Liver (tissue), 2 donors: Measurements from ENCODE around the gene ST3GAL3.

ENCODE experiments used
- TF ChIP-seq, protein P1 (sequence below): fragments of 150-350 bp; IDR thresholded peaks from 2 replicates; pipeline ENCODE4 v1.5.1; 2017; ENCODE audit warnings: improper control_type of control experiment, low read depth, low read length; ENCODE audit not compliant: missing input control
- TF ChIP-seq, protein P2 (sequence below): IDR thresholded peaks from 2 replicates; pipeline ENCODE4 v1.6.1; 2016; ENCODE audit warnings: antibody characterized with exemption
- donor health status: healthy.

DNA sequence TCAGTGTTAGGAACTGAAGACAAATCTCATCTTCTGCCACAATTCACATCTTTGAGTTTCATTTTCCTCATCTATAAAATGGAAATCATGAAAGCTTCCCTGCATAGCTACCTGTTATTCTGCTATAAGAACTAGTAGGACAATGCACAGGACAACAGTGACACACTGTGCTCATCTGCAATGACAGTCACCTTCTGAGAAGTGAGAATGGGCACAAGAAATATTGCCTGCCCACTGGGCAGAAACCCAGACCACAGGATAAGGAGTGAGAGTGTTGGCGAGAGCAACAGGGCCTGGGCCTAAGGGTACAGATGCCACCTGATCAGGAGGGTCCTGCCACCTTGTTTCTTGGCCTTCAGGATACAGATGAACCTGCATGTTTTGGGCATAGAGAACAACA, 203.0 kb downstream of the ST3GAL3 start:
- TF ChIP-seq, protein P1, sequence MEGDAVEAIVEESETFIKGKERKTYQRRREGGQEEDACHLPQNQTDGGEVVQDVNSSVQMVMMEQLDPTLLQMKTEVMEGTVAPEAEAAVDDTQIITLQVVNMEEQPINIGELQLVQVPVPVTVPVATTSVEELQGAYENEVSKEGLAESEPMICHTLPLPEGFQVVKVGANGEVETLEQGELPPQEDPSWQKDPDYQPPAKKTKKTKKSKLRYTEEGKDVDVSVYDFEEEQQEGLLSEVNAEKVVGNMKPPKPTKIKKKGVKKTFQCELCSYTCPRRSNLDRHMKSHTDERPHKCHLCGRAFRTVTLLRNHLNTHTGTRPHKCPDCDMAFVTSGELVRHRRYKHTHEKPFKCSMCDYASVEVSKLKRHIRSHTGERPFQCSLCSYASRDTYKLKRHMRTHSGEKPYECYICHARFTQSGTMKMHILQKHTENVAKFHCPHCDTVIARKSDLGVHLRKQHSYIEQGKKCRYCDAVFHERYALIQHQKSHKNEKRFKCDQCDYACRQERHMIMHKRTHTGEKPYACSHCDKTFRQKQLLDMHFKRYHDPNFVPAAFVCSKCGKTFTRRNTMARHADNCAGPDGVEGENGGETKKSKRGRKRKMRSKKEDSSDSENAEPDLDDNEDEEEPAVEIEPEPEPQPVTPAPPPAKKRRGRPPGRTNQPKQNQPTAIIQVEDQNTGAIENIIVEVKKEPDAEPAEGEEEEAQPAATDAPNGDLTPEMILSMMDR = no peak
- TF ChIP-seq, protein P2, sequence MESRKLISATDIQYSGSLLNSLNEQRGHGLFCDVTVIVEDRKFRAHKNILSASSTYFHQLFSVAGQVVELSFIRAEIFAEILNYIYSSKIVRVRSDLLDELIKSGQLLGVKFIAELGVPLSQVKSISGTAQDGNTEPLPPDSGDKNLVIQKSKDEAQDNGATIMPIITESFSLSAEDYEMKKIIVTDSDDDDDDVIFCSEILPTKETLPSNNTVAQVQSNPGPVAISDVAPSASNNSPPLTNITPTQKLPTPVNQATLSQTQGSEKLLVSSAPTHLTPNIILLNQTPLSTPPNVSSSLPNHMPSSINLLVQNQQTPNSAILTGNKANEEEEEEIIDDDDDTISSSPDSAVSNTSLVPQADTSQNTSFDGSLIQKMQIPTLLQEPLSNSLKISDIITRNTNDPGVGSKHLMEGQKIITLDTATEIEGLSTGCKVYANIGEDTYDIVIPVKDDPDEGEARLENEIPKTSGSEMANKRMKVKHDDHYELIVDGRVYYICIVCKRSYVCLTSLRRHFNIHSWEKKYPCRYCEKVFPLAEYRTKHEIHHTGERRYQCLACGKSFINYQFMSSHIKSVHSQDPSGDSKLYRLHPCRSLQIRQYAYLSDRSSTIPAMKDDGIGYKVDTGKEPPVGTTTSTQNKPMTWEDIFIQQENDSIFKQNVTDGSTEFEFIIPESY = no peak
